ENCODE measurements around the gene TARP.

The TARP gene

GRCh38 chr7:38211486-38211885 is 62.0 kb downstream of the TARP start (continued):
- TF ChIP-seq BCL11A (tag by site-specific recombination; IDR thresholded peaks at IDR 0.05; ENCODE audit: low read depth), result no peak
- no peak for TF ChIP-seq YY1 (tag by site-specific recombination; IDR thresholded peaks at IDR 0.05)
- TF ChIP-seq ZNF571 (tag by site-specific recombination; IDR thresholded peaks at IDR 0.05), result no peak
- TF ChIP-seq ZNF792 (tag by site-specific recombination; IDR thresholded peaks at IDR 0.05), result no peak
- TF ChIP-seq ZNF580 (tag by site-specific recombination; IDR thresholded peaks at IDR 0.05), result no peak
